ENCODE measurements around the gene TFB1M.

- TF ChIP-seq MAX (IDR thresholded peaks at IDR 0.05; ENCODE audit: low read depth, low read length) (no peak), CTCF (IDR thresholded peaks at IDR 0.05; ENCODE audit: low read depth, low read length) (no peak), POLR2A (IDR thresholded peaks at IDR 0.05; ENCODE audit: extremely low read depth, insufficient read length) (no peak)
Measured at GRCh38 chr6:155254139-155254538, 60.1 kb downstream of the TFB1M start.
